Measurements from ENCODE around the gene MYDGF. TPM values are rescaled to one million over a fixed set of nuclear protein-coding genes. Genes with fewer than 3 reads are reported as not detected.

The MYDGF gene
- total RNA-seq, 1 experiment from 2014 or later: 426 TPM

GRCh38 chr19:4689403-4689802 is 19.3 kb upstream of the MYDGF start:
- ChIA-PET POLR2A (ENCODE audit: unreplicated experiment) (no interaction called here), CTCF (no interaction called here)
- Histone ChIP-seq H3K36me3 (ENCODE audit: low read depth, low read length) (peaks cover 54% of the 10 kb centered on the region; the same call in 1 of the 2 replicates), H3K27me3 (ENCODE audit: low read length) (no peaks in the 10 kb centered on the region), H3K79me2 (ENCODE audit: low read length) (no peaks in the 10 kb centered on the region), H3K4me2 (ENCODE audit: low read length) (no peak overlapping the region), H3F3A (ENCODE audit: low read length, unreplicated experiment) (peaks cover 6% of the 10 kb centered on the region), H3K4me3 (ENCODE audit: low read length) (no peak overlapping the region), H3K9ac (ENCODE audit: low read length) (no peak overlapping the region), H3K27ac (ENCODE audit: low read length) (no peak overlapping the region), H3K4me1 (ENCODE audit: insufficient read depth, low read length) (peaks cover 11% of the 10 kb centered on the region), H2AFZ (ENCODE audit: low read length) (no peak overlapping the region), H3K9me2 (replicated peaks; ENCODE audit: low read length) (no peaks in the 10 kb centered on the region), H3K9me3 (ENCODE audit: low read length) (no peaks in the 10 kb centered on the region), H4K20me1 (ENCODE audit: low read length) (no peaks in the 10 kb centered on the region)
- ATAC-seq (no peak), DNase-seq (no peak)
- intact Hi-C loops (cut with micrococcal nuclease): no loop called here
- no TSS peak for BruUV-seq (replicated peaks)
- TF ChIP-seq CTCF (conservative IDR thresholded peaks at IDR 0.05; ENCODE audit: low read depth, low read length) (no peak), EZH2phosphoT487 (IDR thresholded peaks at IDR 0.05; ENCODE audit: borderline replicate concordance, low read length) (no peak), EZH2 (IDR thresholded peaks at IDR 0.05; ENCODE audit: low read length, unreplicated experiment) (no peak)

- CTCF ChIA-PET: no interaction called here
- ATAC-seq (no peak), DNase-seq (no peak)
- Histone ChIP-seq H3K79me2 (ENCODE audit: low read length) (no peaks in the 10 kb centered on the region), H3K9ac (ENCODE audit: low read length) (no peak overlapping the region), H3K9me2 (replicated peaks; ENCODE audit: low read length) (no peaks in the 10 kb centered on the region), H4K20me1 (ENCODE audit: low read length) (no peaks in the 10 kb centered on the region), H3K27ac (ENCODE audit: low read length) (no peak overlapping the region), H3K4me2 (ENCODE audit: low read length) (no peak overlapping the region), H3K4me1 (ENCODE audit: insufficient read depth, low read length) (peaks cover 4% of the 10 kb centered on the region), H3K36me3 (ENCODE audit: low read depth, low read length) (peaks cover 59% of the 10 kb centered on the region; the same call in 1 of the 2 replicates), H3K4me3 (ENCODE audit: low read length) (no peak overlapping the region), H3F3A (ENCODE audit: low read length, unreplicated experiment) (no peaks in the 10 kb centered on the region), H3K9me3 (ENCODE audit: low read length) (no peaks in the 10 kb centered on the region), H3K27me3 (ENCODE audit: low read length) (no peaks in the 10 kb centered on the region), H2AFZ (ENCODE audit: low read length) (no peak overlapping the region)
- POLR2A ChIA-PET (ENCODE audit: unreplicated experiment): no interaction called here
- intact Hi-C loops (cut with micrococcal nuclease): no loop called here
- TF ChIP-seq EZH2phosphoT487 (IDR thresholded peaks at IDR 0.05; ENCODE audit: borderline replicate concordance, low read length): no peak
- TF ChIP-seq EZH2 (IDR thresholded peaks at IDR 0.05; ENCODE audit: low read length, unreplicated experiment): no peak
- no peak for TF ChIP-seq CTCF (conservative IDR thresholded peaks at IDR 0.05; ENCODE audit: low read depth, low read length)
- BruUV-seq (replicated peaks): no TSS peak
Measured at GRCh38 chr19:4688587-4688986, 18.4 kb upstream of the MYDGF start.

GRCh38 chr19:4687396-4687795 is 17.3 kb upstream of the MYDGF start:
- H3K4me3 ChIP-seq (ENCODE audit: low read length): no peak overlapping the region
- no peak overlapping the region for H2AFZ ChIP-seq (ENCODE audit: low read length)
- intact Hi-C loops (cut with micrococcal nuclease): no loop called here
- POLR2A ChIA-PET (ENCODE audit: unreplicated experiment): no interaction called here
- ATAC-seq: no peak
- no peaks in the 10 kb centered on the region for H3K4me1 ChIP-seq (ENCODE audit: insufficient read depth, low read length)
- no peaks in the 10 kb centered on the region for H3K79me2 ChIP-seq (ENCODE audit: low read length)
- TF ChIP-seq EZH2 (IDR thresholded peaks at IDR 0.05; ENCODE audit: low read length, unreplicated experiment): no peak
- no peaks in the 10 kb centered on the region for H3K9me3 ChIP-seq (ENCODE audit: low read length)
- H3K27me3 ChIP-seq (ENCODE audit: low read length): no peaks in the 10 kb centered on the region
- H3F3A ChIP-seq (ENCODE audit: low read length, unreplicated experiment): no peaks in the 10 kb centered on the region
- no peaks in the 10 kb centered on the region for H3K9me2 ChIP-seq (replicated peaks; ENCODE audit: low read length)
- no peak overlapping the region for H3K4me2 ChIP-seq (ENCODE audit: low read length)
- no peak overlapping the region for H3K27ac ChIP-seq (ENCODE audit: low read length)
- DNase-seq: no peak
- peaks cover 54% of the 10 kb centered on the region; the same call in 1 of the 2 replicates for H3K36me3 ChIP-seq (ENCODE audit: low read depth, low read length)
- no peak overlapping the region for H3K9ac ChIP-seq (ENCODE audit: low read length)
- CTCF ChIA-PET: no interaction called here
- BruUV-seq (replicated peaks): no TSS peak
- no peaks in the 10 kb centered on the region for H4K20me1 ChIP-seq (ENCODE audit: low read length)

Data from PC-3 (cell line).